NB4 (cell line): ENCODE measurements around the gene GALNT9.

Experiments used
- DNase-seq: peaks from one replicate; pipeline ENCODE4 v3.0.0; 2010; ENCODE audit warnings: low read depth
- H3K4me3 ChIP-seq: one replicate; pipeline ENCODE4 v1.5.1; 2011; ENCODE audit warnings: mild to moderate bottlenecking, low read depth, low read length, moderate library complexity
- MYC ChIP-seq: IDR thresholded peaks from 2 replicates; pipeline ENCODE4 v1.6.1; 2011; ENCODE audit warnings: low read depth, low read length
- POLR2A ChIP-seq: IDR thresholded peaks from 2 replicates; pipeline ENCODE4 v1.6.1; 2011; ENCODE audit warnings: mild to moderate bottlenecking; ENCODE audit not compliant: insufficient read length; ENCODE audit errors: extremely low read depth
- TF ChIP-seq, protein P1 (sequence below): IDR thresholded peaks from 2 replicates; pipeline ENCODE4 v1.6.1; 2011; ENCODE audit warnings: low read depth, low read length
- TF ChIP-seq, protein P2 (sequence below): IDR thresholded peaks from one replicate; pipeline ENCODE4 v1.5.1; 2012; ENCODE audit warnings: low read depth, low read length

Gene GALNT9

DNA sequence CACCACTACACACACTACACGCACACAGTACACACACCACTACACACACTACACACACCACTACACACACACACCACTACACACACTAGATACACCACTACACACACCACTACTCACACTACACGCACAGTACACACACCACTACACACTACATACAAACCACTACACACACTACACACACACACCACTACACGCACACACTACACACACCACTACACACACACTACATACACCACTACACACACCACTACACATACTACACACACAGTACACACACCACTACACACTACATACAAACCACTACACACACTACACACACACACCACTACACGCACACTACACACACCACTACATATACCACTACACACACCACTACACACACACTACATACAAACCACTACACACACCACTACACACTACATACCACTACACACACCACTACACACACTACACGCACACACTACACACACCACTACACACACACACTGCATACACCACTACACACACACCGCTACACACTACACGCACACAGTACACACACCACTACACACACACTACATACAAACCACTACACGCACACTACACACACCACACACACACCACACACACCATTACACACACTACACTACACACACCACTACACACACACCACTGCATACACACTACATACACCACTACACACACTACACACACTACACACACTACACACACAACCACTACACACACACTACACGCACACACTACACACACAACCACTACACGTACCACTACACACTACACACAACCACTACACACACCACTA is 173.4 kb downstream of the GALNT9 start:
- no peak overlapping the region for H3K4me3 ChIP-seq
- TF ChIP-seq POLR2A, result no peak
- TF ChIP-seq, protein P1, sequence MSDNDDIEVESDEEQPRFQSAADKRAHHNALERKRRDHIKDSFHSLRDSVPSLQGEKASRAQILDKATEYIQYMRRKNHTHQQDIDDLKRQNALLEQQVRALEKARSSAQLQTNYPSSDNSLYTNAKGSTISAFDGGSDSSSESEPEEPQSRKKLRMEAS, result no peak
- TF ChIP-seq, protein P2, sequence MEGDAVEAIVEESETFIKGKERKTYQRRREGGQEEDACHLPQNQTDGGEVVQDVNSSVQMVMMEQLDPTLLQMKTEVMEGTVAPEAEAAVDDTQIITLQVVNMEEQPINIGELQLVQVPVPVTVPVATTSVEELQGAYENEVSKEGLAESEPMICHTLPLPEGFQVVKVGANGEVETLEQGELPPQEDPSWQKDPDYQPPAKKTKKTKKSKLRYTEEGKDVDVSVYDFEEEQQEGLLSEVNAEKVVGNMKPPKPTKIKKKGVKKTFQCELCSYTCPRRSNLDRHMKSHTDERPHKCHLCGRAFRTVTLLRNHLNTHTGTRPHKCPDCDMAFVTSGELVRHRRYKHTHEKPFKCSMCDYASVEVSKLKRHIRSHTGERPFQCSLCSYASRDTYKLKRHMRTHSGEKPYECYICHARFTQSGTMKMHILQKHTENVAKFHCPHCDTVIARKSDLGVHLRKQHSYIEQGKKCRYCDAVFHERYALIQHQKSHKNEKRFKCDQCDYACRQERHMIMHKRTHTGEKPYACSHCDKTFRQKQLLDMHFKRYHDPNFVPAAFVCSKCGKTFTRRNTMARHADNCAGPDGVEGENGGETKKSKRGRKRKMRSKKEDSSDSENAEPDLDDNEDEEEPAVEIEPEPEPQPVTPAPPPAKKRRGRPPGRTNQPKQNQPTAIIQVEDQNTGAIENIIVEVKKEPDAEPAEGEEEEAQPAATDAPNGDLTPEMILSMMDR, result no peak
- no peak for TF ChIP-seq MYC
- DNase-seq, result no peak

DNA sequence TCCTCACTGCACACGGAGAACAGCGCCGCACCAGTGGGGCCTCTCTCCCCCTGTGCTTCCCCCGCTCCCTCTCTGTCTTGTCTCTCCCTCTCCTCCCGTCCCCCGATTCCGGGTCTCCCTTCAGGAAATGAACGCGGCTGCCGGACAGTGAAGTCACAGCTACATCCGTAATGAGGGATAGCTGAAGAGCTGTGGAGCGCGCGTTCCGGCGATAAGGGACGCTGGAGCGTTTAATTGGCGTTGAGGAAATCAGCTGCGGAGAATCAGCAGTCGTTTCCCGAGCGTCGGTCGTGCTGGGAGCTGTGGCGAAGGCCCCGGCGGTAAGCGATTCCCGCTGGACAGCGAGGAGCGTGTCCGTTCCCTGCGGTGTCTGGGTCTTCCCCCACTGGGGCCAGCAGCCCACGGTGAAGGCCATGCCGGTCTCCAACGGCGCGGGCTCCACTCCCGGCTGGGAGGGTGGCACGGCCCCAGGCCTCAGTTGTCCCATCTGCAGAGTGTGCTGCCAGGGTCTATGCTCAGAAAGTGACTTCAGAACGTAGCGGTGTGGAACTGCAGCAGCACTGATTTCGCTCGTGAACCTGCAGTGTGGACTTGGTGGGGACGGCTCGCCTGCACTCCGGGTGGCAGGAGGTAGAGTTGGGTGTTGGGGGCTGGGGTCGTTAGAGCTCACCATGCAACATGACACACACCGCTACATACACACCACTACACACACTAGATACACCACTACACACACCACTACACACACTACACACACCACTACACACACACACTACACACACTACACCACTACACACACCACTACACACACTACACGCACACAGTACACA is 174.2 kb downstream of the GALNT9 start:
- no peak overlapping the region for H3K4me3 ChIP-seq
- no peak for DNase-seq
- TF ChIP-seq, protein P1, result no peak
- TF ChIP-seq POLR2A, result no peak
- no peak for TF ChIP-seq MYC
- TF ChIP-seq, protein P2, result no peak

DNA sequence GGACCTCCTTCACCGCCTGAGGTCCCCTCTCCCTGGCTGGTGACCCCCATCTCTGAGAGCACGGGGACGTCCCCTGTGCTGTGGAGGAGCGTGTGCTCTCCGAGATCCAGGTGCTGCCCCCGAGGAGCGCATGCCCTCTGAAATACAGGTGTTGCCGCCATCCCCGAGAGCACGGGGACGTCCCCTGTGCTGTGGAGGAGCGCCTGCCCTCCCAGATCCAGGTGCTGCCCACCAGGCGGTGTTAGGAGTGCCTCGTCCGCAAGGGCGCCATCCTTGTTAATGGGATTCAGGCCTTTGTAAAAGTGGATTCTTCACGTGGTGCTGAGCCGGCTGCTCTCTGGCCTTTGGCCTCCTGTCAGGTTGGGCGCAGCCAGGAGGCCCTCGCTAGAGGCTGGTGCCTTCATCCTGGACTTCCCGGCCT is 175.0 kb downstream of the GALNT9 start:
- no peak overlapping the region for H3K4me3 ChIP-seq
- DNase-seq, result no peak
- TF ChIP-seq MYC, result no peak
- no peak for TF ChIP-seq POLR2A

DNA sequence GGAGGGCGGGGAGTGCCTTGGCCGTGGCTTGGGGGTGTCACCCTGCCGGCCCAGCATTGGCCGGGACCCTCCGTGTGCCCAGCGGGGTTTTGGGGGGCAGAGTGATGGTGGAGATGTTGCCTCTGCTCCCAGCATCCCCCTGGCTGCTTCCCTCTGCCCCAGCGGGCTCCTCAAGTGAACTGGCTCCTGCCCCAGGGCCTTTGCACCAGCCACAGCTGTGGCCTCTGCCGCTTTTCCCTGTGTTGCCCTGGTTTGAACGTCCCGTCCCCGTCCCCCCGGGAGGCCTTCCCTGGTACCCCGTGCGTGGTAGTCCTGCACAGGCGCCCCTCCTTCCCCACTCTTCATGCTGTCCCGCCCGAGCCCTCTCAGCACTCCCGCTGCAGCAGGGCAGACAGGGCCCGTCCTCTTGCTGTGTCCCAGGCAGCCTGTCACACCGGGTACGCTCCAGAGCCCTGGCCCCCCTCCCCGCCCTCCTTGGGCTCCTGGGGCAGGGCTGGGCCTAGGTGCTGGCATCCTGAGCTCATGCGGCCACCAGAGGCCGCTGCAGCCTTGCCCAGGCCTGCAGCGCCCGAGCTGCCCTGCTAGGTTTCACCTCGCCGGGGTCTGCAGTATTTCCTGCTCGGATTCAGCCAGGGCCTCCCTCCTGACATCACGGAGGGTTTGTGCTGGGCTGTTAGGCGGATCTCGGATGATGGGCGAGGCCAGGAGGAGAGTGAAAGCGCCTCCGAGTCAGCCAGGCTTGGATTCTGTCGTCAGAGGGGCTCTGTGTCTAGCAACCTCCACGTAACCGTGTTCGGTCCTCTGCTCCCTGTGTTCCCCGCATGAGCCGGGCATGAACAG is 175.7 kb downstream of the GALNT9 start:
- TF ChIP-seq, protein P2, result peak; percentile 93
- no peak for TF ChIP-seq POLR2A
- TF ChIP-seq, protein P1, result 0 out of 2 replicates have a peak, but pooled peaks have one; percentile 36
- no peak for TF ChIP-seq MYC
- DNase-seq, result peak; percentile 83
- no peak overlapping the region for H3K4me3 ChIP-seq

DNA sequence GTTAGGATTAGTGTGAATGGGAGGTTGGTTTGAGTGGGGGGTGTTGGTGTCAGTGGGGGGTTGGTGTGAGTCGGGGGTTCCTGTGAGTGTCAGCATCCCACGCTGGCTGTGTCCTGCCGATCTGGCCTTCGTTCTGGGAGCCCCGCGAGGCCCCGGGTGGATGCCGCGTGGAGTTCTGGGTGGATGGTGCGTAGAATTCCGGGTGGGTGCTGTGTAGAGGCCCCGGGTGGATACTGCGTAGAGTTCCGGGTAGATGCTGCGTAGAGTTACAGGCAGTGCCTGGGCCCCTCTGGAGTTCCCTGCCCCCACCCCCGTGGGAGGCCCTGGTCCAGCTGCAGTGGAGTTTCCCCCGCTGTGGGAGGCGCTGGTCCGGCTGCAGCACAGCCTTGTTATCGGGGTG is 176.4 kb downstream of the GALNT9 start:
- no peak overlapping the region for H3K4me3 ChIP-seq
- TF ChIP-seq, protein P1, result no peak
- TF ChIP-seq, protein P2, result no peak
- TF ChIP-seq POLR2A, result no peak
- TF ChIP-seq MYC, result no peak
- DNase-seq, result no peak
